Measurements from ENCODE around the gene CTNS.

DNA sequence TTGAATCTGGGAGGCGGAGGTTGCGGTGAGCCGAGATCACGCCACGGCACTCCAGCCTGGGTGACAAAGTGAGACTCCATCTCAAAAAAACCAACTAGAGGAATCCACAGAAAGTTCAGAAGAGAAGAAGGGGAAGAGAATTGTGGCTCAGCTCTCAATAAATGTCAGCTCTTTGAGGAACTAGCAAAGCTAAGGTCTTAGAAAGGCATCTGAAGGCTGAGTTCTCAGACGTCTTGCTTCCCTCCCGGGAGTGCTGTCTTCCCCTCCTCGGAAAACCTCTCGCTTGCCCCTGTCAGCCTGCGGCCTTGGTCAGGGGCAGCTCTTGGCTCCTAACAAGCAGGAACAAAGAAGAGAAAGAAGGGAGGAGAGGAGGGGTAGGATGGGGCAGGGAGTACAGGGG lies 5.8 kb upstream of the CTNS start:
- TF ChIP-seq CTCF (IDR thresholded peaks at IDR 0.05 in 4 of 5, conservative IDR thresholded peaks at IDR 0.05 in 1 of 5) (no peak), POLR2A (IDR thresholded peaks at IDR 0.05) (no peak)
